PC-3 (cell line): ENCODE measurements around the gene UAP1L1. TPM values are rescaled to one million over a fixed set of nuclear protein-coding genes. Genes with fewer than 3 reads are reported as not detected.
A peak's percentile ranks its signal among the peaks of the same experiment; 100 is the strongest.
"Not testable (repeated sequence)": the region's sequence is repeated elsewhere in the genome, so short reads cannot be mapped to it uniquely, and the experiment has no call there.

Experiments
- ATAC-seq: fragments of 200-7000 bp; cut with Tn5 transposase; 2 replicates; pipeline ENCODE4 v1.9.1; 2020; ENCODE audit warnings: mild to moderate bottlenecking, moderate library complexity
- BruUV-seq: library from RNA; stranded (reverse); fragments of 400-500 nt; replicated peaks from 2 replicates; lab custom pipeline; 2021; lab: Mats Ljungman, UMichigan
- CTCF ChIA-PET: fragments of 300-600 bp; sonication (Branson Sonifier 250); formaldehyde crosslinking; loops from one replicate; lab custom pipeline; 2022; ENCODE audit warnings: antibody characterized with exemption; lab: Charles Lee
- POLR2A ChIA-PET: fragments of 300-600 bp; sonication (Branson Sonifier 250); formaldehyde crosslinking; loops from one replicate; lab custom pipeline; 2022; ENCODE audit warnings: antibody characterized with exemption; ENCODE audit not compliant: unreplicated experiment; lab: Charles Lee
- DNase-seq: peaks from one replicate; pipeline ENCODE4 v3.0.0-alpha.2; 2015
- H2AFZ ChIP-seq: fragments of 300-600 bp; sonication (generic); 2 replicates; pipeline ENCODE4 v1.6.0; 2016; ENCODE audit warnings: antibody characterized with exemption, low read length
- H3F3A ChIP-seq: fragments of 300-600 bp; sonication (generic); one replicate; pipeline ENCODE4 v1.6.0; 2017; ENCODE audit warnings: antibody characterized with exemption, low read length, control low read depth, mild to moderate bottlenecking; ENCODE audit not compliant: unreplicated experiment
- H3K27ac ChIP-seq: fragments of 300-600 bp; sonication (generic); 2 replicates; pipeline ENCODE4 v1.5.1; 2016; ENCODE audit warnings: mild to moderate bottlenecking, low read length
- H3K27me3 ChIP-seq: fragments of 300-600 bp; sonication (generic); 2 replicates; pipeline ENCODE4 v1.6.1; 2016; ENCODE audit warnings: low read length, mixed read lengths
- H3K36me3 ChIP-seq: fragments of 300-600 bp; sonication (generic); 2 replicates; pipeline ENCODE4 v1.6.1; 2016; ENCODE audit warnings: low read depth, mixed run types, low read length, mixed read lengths
- H3K4me1 ChIP-seq: fragments of 300-600 bp; sonication (generic); 2 replicates; pipeline ENCODE4 v1.5.1; 2016; ENCODE audit warnings: low read length; ENCODE audit not compliant: insufficient read depth
- H3K4me2 ChIP-seq: fragments of 300-600 bp; sonication (generic); 2 replicates; pipeline ENCODE4 v1.6.0; 2016; ENCODE audit warnings: low read length
- H3K4me3 ChIP-seq: fragments of 300-600 bp; sonication (generic); 2 replicates; pipeline ENCODE4 v1.5.1; 2016; ENCODE audit warnings: mild to moderate bottlenecking, low read length, mixed read lengths
- H3K79me2 ChIP-seq: fragments of 300-600 bp; sonication (generic); 2 replicates; pipeline ENCODE4 v1.6.1; 2017; ENCODE audit warnings: low read length, mixed read lengths
- H3K9ac ChIP-seq: fragments of 300-600 bp; sonication (generic); 2 replicates; pipeline ENCODE4 v1.6.0; 2016; ENCODE audit warnings: mild to moderate bottlenecking, low read length
- H3K9me2 ChIP-seq: fragments of 300-600 bp; sonication (generic); replicated peaks from 2 replicates; pipeline ENCODE4 v1.6.1; 2016; ENCODE audit warnings: mixed run types, low read length, mixed read lengths
- H3K9me3 ChIP-seq: fragments of 300-600 bp; sonication (generic); 2 replicates; pipeline ENCODE4 v1.6.1; 2016; ENCODE audit warnings: low read length, mixed read lengths
- H4K20me1 ChIP-seq: fragments of 300-600 bp; sonication (generic); 2 replicates; pipeline ENCODE4 v1.6.1; 2016; ENCODE audit warnings: low read length, mixed read lengths
- CTCF ChIP-seq: fragments of 300-600 bp; sonication (generic); conservative IDR thresholded peaks from 2 replicates; pipeline ENCODE4 v1.5.1; 2017; ENCODE audit warnings: antibody characterized with exemption, low read depth, mild to moderate bottlenecking, low read length
- EZH2 ChIP-seq: fragments of 300-600 bp; sonication (generic); IDR thresholded peaks from one replicate; pipeline ENCODE4 v1.6.1; 2017; ENCODE audit warnings: antibody characterized with exemption, mild to moderate bottlenecking, low read length; ENCODE audit not compliant: unreplicated experiment
- EZH2phosphoT487 ChIP-seq: fragments of 300-600 bp; sonication (generic); IDR thresholded peaks from 2 replicates; pipeline ENCODE4 v1.6.1; 2018; ENCODE audit warnings: mild to moderate bottlenecking, antibody characterized with exemption, low read length, borderline replicate concordance
- intact Hi-C: fragments of 100-400 bp; cut with micrococcal nuclease; formaldehyde crosslinking; loops from 2 replicates; pipeline ENCODE4 v1.9.0; 2023
- total RNA-seq: library from RNA; depleted of rRNA; stranded (reverse); fragments of >200 nt; gene quantifications from 2 replicates; pipeline ENCODE4 v1.2.3, GENCODE V29; 2014

Gene UAP1L1
- total RNA-seq, 1 experiment from 2014 or later, result 5.0 TPM

- Histone ChIP-seq H3K9me3 (no peaks in the 10 kb centered on the region), H3K79me2 (no peaks in the 10 kb centered on the region), H3K9me2 (no peaks in the 10 kb centered on the region), H3K27ac (no peak overlapping the region), H3K4me3 (no peak overlapping the region), H3K27me3 (no peaks in the 10 kb centered on the region), H3F3A (no peaks in the 10 kb centered on the region), H2AFZ (no peak overlapping the region), H3K4me2 (no peak overlapping the region), H3K4me1 (peaks cover 24% of the 10 kb centered on the region), H3K9ac (no peak overlapping the region), H4K20me1 (no peaks in the 10 kb centered on the region), H3K36me3 (no peaks in the 10 kb centered on the region)
- ATAC-seq (no peak), DNase-seq (no peak)
- BruUV-seq, result no TSS peak
- no peak for TF ChIP-seq CTCF
- no peak for TF ChIP-seq EZH2phosphoT487
- TF ChIP-seq EZH2, result no peak
- ChIA-PET POLR2A (no interaction called here), CTCF (no interaction called here)
- intact Hi-C loops, result no loop called here
Observed at GRCh38 chr9:137058521-137059234, 18.6 kb upstream of the UAP1L1 start.

- Histone ChIP-seq H3K4me2 (no peak overlapping the region), H2AFZ (no peak overlapping the region), H3K9me3 (no peaks in the 10 kb centered on the region), H3K4me1 (peaks cover 3% of the 10 kb centered on the region; the same call in 1 of the 2 replicates), H3K4me3 (no peak overlapping the region), H3K36me3 (no peaks in the 10 kb centered on the region), H3K27ac (no peak overlapping the region), H3K27me3 (no peaks in the 10 kb centered on the region), H3F3A (no peaks in the 10 kb centered on the region), H3K9ac (no peak overlapping the region), H4K20me1 (no peaks in the 10 kb centered on the region), H3K9me2 (no peaks in the 10 kb centered on the region), H3K79me2 (peaks cover 10% of the 10 kb centered on the region)
- TF ChIP-seq CTCF (no peak), EZH2 (no peak), EZH2phosphoT487 (no peak)
- ChIA-PET POLR2A (no interaction called here), CTCF (no interaction called here)
- ATAC-seq (no peak), DNase-seq (no peak)
- TSS peak; percentile 64 for BruUV-seq
- intact Hi-C loops, result no loop called here
Observed at GRCh38 chr9:137062384-137062783, 14.9 kb upstream of the UAP1L1 start.

DNA sequence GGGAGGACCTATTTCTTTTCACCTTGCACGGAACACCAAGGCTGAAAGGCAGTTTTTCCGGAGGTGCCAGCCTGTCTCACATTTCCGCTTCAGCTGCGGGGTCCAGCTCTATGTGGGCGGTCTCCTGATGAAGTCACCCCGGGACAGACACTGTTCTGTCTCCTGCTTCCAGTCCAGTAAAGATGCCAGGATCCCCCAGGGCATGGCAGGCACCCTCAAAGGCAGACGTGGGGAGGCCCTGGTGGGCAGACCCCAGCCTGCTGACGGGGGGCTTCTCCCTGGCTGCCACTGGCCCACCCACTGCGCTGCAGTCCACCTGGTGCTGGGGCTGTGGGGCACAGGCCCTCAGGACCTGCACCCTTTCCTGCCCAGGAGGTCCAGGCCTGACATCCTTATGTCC lies 14.5 kb upstream of the UAP1L1 start:
- H3F3A ChIP-seq, H4K20me1 ChIP-seq, H3K27ac ChIP-seq, H3K4me1 ChIP-seq, DNase-seq, H3K79me2 ChIP-seq, H3K9me2 ChIP-seq, CTCF ChIA-PET, intact Hi-C loops, H3K9me3 ChIP-seq, H3K36me3 ChIP-seq, H3K4me3 ChIP-seq, H3K27me3 ChIP-seq, ATAC-seq, H3K9ac ChIP-seq, POLR2A ChIA-PET, H2AFZ ChIP-seq, H3K4me2 ChIP-seq, BruUV-seq: not testable (repeated sequence)
